Raji (cell line): Measurements from ENCODE around the gene HDDC2.

Experiments
- POLR2A ChIP-seq: IDR thresholded peaks from 2 replicates; pipeline ENCODE4 v1.6.1; 2011; ENCODE audit warnings: low read depth, low read length, control low read depth; ENCODE audit not compliant: insufficient read depth

The HDDC2 gene, protein sequence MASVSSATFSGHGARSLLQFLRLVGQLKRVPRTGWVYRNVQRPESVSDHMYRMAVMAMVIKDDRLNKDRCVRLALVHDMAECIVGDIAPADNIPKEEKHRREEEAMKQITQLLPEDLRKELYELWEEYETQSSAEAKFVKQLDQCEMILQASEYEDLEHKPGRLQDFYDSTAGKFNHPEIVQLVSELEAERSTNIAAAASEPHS

DNA sequence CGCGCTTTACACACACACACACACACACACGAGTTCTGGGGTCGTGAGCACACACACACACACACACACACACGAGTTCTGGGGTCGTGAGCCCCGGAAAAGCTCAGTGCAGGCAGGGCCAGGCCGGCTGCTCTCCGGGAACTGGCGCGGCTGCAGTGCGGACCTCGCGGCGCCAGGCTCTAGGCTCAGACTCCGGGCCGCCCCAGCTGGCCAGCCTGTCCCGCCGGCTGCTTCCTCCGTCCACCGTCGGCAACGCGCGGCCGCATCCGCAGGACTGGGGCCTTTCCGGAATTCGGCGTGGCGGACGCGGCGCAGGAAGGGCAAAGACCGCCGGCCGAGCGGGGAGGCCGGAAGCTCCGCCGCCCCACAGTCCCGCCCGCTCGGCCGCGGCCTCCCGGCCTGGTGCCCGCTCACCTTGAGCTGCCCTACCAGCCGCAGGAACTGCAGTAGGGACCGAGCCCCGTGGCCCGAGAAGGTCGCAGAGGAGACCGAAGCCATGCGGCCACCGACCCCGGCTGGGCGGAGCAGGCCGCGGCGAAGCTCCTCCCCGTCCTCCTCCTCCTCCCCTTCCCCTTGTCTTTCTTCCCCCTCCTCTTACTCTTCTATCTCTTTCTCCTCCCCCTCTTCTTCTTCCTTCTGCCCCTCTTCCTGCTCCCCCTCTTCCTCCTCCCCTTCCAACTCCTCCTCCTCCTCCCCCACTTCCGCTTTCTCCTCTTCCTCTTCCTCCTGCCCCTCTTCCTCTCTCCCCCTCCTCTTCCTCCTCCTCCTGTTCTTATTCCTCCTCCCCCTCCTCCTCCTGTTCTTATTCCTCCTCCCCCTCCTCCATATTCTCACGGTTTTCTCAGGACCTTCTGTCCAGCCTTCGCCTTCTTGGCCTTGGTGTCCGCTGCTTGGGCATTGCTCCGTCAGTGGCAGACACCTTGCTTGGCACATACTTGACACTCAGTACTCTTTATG is at the start of gene HDDC2:
Gene HDDC2 (minus strand): TSS at position 533 of the 957 bp plus-strand sequence. CDS start 35 bp downstream, at position 498.
- peak; percentile 84 for TF ChIP-seq POLR2A

GRCh38 chr6:125346926-125347563 is 45.3 kb upstream of the HDDC2 start:
- TF ChIP-seq POLR2A = no peak

- no peak for TF ChIP-seq POLR2A
Measured at GRCh38 chr6:125346201-125346925, 44.6 kb upstream of the HDDC2 start.

GRCh38 chr6:125341460-125341859 is 39.7 kb upstream of the HDDC2 start:
- no peak for TF ChIP-seq POLR2A

- TF ChIP-seq POLR2A = no peak
Measured at GRCh38 chr6:125340991-125341390, 39.2 kb upstream of the HDDC2 start.

GRCh38 chr6:125340175-125340835 is 38.5 kb upstream of the HDDC2 start:
- no peak for TF ChIP-seq POLR2A

DNA sequence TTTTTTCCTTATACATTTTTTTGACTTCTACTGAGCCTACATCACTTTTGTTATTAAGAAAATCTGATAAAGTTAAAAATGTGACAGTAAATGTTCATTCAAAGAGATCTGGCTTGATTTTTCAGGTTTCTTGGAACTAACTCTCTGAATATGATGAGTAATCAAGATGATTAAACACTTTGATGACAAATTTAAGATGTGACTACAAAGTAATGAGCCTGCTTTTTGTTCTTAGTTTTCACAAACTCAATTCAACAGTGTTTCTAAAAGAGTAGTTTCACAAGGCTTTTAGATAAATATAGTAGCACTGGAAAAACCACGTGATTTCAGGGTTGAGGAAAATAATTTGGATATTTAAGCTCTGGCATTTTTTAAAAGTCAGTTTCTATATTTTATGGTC is 37.9 kb upstream of the HDDC2 start:
- no peak for TF ChIP-seq POLR2A

DNA sequence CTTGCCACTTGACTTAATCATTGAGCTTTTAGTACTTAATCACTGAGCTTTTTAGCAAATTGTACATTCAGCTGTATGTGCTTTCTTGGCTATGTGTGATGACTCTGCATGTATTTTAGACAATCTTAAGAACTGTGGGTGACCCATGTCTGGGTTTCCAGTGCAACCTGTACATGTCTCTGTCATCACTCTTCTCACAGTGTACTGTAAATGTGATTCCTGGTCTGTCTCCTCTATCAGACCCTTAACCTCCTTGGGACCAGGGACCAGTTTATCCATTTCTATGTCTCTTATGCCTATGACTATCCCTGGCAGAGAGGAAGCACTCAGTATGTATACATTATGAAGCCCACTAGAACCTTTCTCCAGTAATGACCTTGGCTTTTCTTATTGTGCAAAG is 36.6 kb upstream of the HDDC2 start:
- TF ChIP-seq POLR2A = no peak

DNA sequence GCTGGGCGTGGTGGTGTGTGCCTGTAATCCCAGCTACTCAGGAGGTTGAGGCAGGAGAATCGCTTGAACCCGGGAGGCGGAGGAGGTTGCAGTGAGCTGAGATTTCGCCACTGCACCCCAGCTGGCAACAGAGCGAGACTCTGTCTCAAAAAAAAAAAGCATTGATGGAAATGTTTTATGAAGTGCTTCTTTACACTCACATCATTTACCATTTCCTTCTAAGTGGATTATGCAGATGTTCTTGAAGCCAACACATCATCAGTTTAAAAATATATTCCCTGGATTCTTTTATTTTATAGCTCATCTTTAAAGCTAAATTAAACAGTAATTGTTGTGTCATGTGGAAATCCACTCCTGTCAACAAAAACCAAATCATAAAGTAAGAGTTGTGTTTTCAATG is 35.9 kb upstream of the HDDC2 start:
- TF ChIP-seq POLR2A = no peak

GRCh38 chr6:125332664-125333063 is 30.9 kb upstream of the HDDC2 start:
- TF ChIP-seq POLR2A = no peak

DNA sequence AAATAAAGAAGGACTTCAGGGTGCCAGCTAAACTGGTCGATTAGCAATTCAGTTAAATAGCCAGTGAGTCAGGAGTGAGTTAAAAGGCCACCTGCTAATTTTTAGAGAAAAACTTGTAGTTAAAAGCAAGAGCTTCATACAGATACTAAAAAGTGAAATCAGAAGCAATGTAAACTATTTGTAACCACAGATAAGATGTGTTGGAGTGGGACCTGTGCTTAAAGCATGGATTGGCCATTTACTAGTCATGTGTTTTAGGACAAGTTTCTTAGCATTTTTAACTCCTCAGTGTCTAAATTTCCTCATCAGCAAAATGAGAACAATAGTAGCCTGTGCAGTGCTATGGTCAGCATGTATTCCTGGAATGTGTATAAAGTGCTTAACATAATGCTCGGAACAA is 23.8 kb upstream of the HDDC2 start:
- TF ChIP-seq POLR2A = no peak

- no peak for TF ChIP-seq POLR2A
Measured at GRCh38 chr6:125323376-125323775, 21.6 kb upstream of the HDDC2 start.

- no peak for TF ChIP-seq POLR2A
Measured at GRCh38 chr6:125316621-125317020, 14.9 kb upstream of the HDDC2 start.

DNA sequence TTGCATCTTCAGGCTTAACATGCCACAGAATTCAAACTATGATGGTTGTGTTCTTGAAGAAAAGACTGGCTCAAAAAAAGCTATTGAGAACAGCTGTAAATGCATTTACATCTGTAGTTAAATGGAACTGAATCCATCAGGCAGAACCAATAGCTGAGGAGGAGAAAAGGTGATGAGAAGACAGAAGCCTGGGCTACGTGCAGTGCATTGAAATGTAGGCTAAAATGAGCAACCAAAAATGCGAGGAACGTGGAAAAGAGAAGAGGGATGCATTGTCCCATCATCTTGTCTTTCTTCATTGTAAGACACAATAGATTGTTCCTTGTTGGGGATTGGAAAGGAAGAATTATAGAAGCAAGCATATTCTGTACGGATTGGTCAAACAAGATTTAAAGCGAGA is 13.8 kb upstream of the HDDC2 start:
- TF ChIP-seq POLR2A = no peak

DNA sequence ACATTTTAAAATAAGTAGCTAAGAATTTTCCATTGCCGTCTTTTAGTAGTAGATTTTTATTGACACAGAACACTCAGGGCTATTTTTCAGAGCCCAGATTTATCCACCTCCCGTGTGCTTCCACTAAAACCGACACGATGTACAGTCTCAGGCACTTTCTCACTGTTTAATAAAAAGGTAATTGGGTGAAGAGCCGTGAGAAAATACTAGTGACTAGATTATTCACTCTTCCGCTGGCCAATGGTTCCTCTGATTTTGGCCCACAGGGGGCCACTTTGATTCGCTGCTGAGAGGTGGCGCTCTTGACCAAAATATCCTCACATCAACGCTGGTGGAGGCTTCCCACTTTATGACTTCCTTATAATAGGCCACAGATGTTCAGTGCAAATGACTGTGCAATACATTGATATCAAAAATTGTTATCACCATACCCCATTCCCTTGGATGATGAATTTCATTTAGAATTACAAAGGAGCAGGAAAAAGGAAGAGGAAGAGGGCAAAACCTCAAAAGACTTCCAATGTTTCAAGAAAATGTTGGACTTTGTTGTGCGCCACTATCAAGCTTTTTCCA is 12.3 kb upstream of the HDDC2 start:
- no peak for TF ChIP-seq POLR2A

DNA sequence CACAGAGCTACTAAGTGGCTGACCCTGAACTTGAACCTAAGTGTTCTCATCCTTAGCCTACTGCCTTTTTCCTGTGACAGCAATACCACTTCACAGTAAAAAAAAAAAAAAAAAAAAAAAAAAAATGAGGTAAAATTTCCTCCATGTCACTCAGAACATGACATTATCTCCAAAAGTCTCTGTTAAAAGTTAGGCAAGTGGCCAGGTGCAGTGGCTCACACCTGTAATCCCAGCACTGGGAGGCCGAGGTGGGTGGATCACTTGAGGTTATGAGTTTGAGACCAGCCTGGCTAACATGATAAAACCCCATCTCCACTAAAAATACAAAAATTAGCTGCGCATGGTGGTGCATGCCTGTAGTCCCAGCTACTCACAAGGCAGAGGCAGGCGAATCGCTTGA is 11.2 kb upstream of the HDDC2 start:
- TF ChIP-seq POLR2A = no peak
